Neural cell (in vitro differentiated cells): ENCODE data around the gene GSDME. TPM values are rescaled to one million over a fixed set of nuclear protein-coding genes. Genes with fewer than 3 reads are reported as not detected.

Experiments used
- H2AFZ ChIP-seq: fragments of 200-600, 300-800 bp; sonication (generic), shearing (Covaris generic); 2 replicates; pipeline ENCODE4 v1.6.0; 2014; ENCODE audit warnings: low read depth, mild to moderate bottlenecking, antibody characterized with exemption, low read length, moderate library complexity
- H3F3A ChIP-seq: fragments of 200-600 bp; shearing (Covaris generic); 2 replicates; pipeline ENCODE4 v1.6.1; 2016; ENCODE audit warnings: mild to moderate bottlenecking, moderate library complexity, mixed read lengths, antibody characterized with exemption, low read length; ENCODE audit not compliant: insufficient read depth, poor library complexity, severe bottlenecking
- H3K27ac ChIP-seq: fragments of 200-600, 300-800 bp; sonication (generic), shearing (Covaris generic); 2 replicates; pipeline ENCODE4 v1.5.1; 2014; ENCODE audit warnings: mild to moderate bottlenecking, low read length, moderate library complexity
- H3K27me3 ChIP-seq: fragments of 300-800, 200-600 bp; sonication (generic), shearing (Covaris generic); 2 replicates; pipeline ENCODE4 v1.6.0; 2014; ENCODE audit warnings: mild to moderate bottlenecking, low read depth, low read length, moderate library complexity; ENCODE audit not compliant: insufficient read depth
- H3K36me3 ChIP-seq: fragments of 300-800, 200-600 bp; sonication (generic), shearing (Covaris generic); 2 replicates; pipeline ENCODE4 v1.5.1; 2014; ENCODE audit warnings: mild to moderate bottlenecking, antibody characterized with exemption, low read length, moderate library complexity; ENCODE audit not compliant: insufficient read depth
- H3K4me2 ChIP-seq: fragments of 300-800, 200-600 bp; sonication (generic), shearing (Covaris generic); 2 replicates; pipeline ENCODE4 v1.6.0; 2014; ENCODE audit warnings: mild to moderate bottlenecking, low read length
- H3K4me3 ChIP-seq: fragments of 300-800, 200-600 bp; sonication (generic), shearing (Covaris generic); 2 replicates; pipeline ENCODE4 v1.5.1; 2014; ENCODE audit warnings: mild to moderate bottlenecking, low read length, moderate library complexity
- H3K79me2 ChIP-seq: fragments of 200-600 bp; shearing (Covaris generic); replicated peaks from 2 replicates; pipeline ENCODE4 v1.6.0; 2014; ENCODE audit warnings: mild to moderate bottlenecking, low read length, moderate library complexity; ENCODE audit not compliant: insufficient read depth
- H3K9ac ChIP-seq: fragments of 300-800, 200-600 bp; sonication (generic), shearing (Covaris generic); 2 replicates; pipeline ENCODE4 v1.6.1; 2016; ENCODE audit warnings: mild to moderate bottlenecking, low read length, mixed read lengths
- H3K9me2 ChIP-seq: fragments of 200-600 bp; shearing (Covaris generic); 2 replicates; pipeline ENCODE4 v1.6.1; 2016; ENCODE audit warnings: mild to moderate bottlenecking, low read length, mixed read lengths; ENCODE audit not compliant: insufficient read depth
- H3K9me3 ChIP-seq: fragments of 200-600, 300-800 bp; sonication (generic), shearing (Covaris generic); 2 replicates; pipeline ENCODE4 v1.6.1; 2016; ENCODE audit warnings: mild to moderate bottlenecking, mixed run types, low read length, moderate library complexity, mixed read lengths
- H4K20me1 ChIP-seq: fragments of 200-600 bp; shearing (Covaris generic); 2 replicates; pipeline ENCODE4 v1.6.1; 2016; ENCODE audit warnings: mild to moderate bottlenecking, mixed run types; ENCODE audit not compliant: insufficient read depth
- CTCF ChIP-seq: fragments of 450-650 bp; IDR thresholded peaks from 2 replicates; pipeline ENCODE4 v1.5.1; 2014; ENCODE audit warnings: antibody characterized with exemption, mild to moderate bottlenecking, moderate library complexity; ENCODE audit not compliant: poor library complexity, severe bottlenecking
- EP300 ChIP-seq: fragments of 450-650 bp; conservative IDR thresholded peaks from 2 replicates; pipeline ENCODE4 v1.6.1; 2014; ENCODE audit warnings: antibody characterized with exemption, mild to moderate bottlenecking, moderate library complexity; ENCODE audit not compliant: poor library complexity, severe bottlenecking
- EZH2 ChIP-seq: fragments of 200-600, 300-800 bp; shearing (Covaris generic), sonication (generic); IDR thresholded peaks from 2 replicates; pipeline ENCODE4 v1.6.1; 2014; ENCODE audit warnings: antibody characterized with exemption, low read length, borderline replicate concordance, mild to moderate bottlenecking; ENCODE audit not compliant: insufficient read depth, poor library complexity, severe bottlenecking
- MXI1 ChIP-seq: fragments of 450-650 bp; conservative IDR thresholded peaks from 2 replicates; pipeline ENCODE4 v1.6.1; 2014; ENCODE audit warnings: antibody characterized with exemption, mild to moderate bottlenecking; ENCODE audit not compliant: poor library complexity, severe bottlenecking
- POLR2AphosphoS5 ChIP-seq: IDR thresholded peaks from 2 replicates; pipeline ENCODE4 v1.6.1; 2012
- RAD21 ChIP-seq: fragments of 450-650 bp; conservative IDR thresholded peaks from 2 replicates; pipeline ENCODE4 v1.6.1; 2014; ENCODE audit warnings: antibody characterized with exemption, mild to moderate bottlenecking, moderate library complexity
- REST ChIP-seq: IDR thresholded peaks from 2 replicates; pipeline ENCODE4 v1.6.1; 2012; ENCODE audit warnings: borderline replicate concordance
- SMC3 ChIP-seq: fragments of 450-650 bp; conservative IDR thresholded peaks from 2 replicates; pipeline ENCODE4 v1.6.1; 2014; ENCODE audit warnings: antibody characterized with exemption, mild to moderate bottlenecking, moderate library complexity; ENCODE audit not compliant: poor library complexity
- TAF1 ChIP-seq: IDR thresholded peaks from 2 replicates; pipeline ENCODE4 v1.6.1; 2012; ENCODE audit warnings: low read depth
- polyA plus RNA-seq: library from polyadenylated mRNA; depleted of rRNA; stranded (reverse); fragments of >200 nt; gene quantifications from 2 replicates; pipeline ENCODE4 v1.2.3, GENCODE V29; 2014

Gene GSDME
- polyA plus RNA-seq, 1 donor from 2014 or later = 42.9 TPM

DNA sequence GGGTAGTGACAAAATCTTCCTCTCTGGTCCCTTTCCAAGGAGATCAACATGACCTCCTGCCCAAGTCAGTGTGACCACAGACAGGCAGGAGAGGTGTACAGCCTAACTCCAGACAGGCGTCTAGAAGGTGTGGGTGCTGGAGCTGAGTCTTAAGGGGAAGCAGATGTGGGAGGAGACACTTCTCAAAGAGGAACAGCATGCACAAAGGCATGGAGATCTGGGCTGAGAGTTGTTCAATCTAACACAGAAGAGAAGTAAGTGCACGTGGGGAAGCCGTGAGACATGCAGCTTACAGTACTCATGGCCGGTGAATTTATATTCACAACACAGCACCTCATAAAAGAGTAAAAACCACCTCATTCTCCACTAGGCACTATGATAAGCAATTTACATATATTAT lies 23.8 kb upstream of the GSDME start:
- Histone ChIP-seq H3K79me2 (no peaks in the 10 kb centered on the region), H3K9me3 (no peaks in the 10 kb centered on the region), H4K20me1 (no peaks in the 10 kb centered on the region), H3K27me3 (no peaks in the 10 kb centered on the region), H3K9ac (no peak overlapping the region), H3K36me3 (no peaks in the 10 kb centered on the region), H3K4me3 (no peak overlapping the region), H3K27ac (no peak overlapping the region), H2AFZ (no peak overlapping the region), H3K4me2 (no peak overlapping the region), H3K9me2 (no peaks in the 10 kb centered on the region), H3F3A (no peaks in the 10 kb centered on the region)
- no peak for TF ChIP-seq TAF1
- TF ChIP-seq POLR2AphosphoS5 = no peak
- no peak for TF ChIP-seq MXI1
- no peak for TF ChIP-seq REST
- no peak for TF ChIP-seq RAD21
- no peak for TF ChIP-seq EP300
- TF ChIP-seq EZH2 = no peak
- TF ChIP-seq CTCF = no peak
- TF ChIP-seq SMC3 = no peak

DNA sequence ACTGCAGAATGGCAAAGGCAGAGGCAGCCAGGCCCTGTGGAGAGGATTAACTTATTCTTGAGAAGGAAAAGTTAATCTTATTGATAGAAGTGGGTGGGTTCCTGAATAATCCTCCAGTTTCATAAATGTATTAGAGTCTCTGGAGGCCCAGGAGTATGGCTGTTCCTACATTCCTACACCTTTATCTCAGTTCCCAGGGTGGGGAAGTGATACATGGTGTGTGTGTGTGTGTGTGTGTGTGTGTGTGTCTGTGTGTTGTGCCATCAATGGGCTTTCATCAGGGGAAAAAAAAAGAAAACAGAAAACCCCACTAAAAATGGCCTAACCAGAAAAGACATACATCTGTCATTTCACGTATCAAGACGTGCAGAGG lies 22.0 kb upstream of the GSDME start:
- Histone ChIP-seq H3K27ac (no peak overlapping the region), H3K9me3 (no peaks in the 10 kb centered on the region), H3K36me3 (no peaks in the 10 kb centered on the region), H2AFZ (no peak overlapping the region), H3K9ac (no peak overlapping the region), H3K4me3 (no peak overlapping the region), H3K27me3 (no peaks in the 10 kb centered on the region), H3K4me2 (no peak overlapping the region), H3F3A (no peaks in the 10 kb centered on the region), H4K20me1 (no peaks in the 10 kb centered on the region), H3K79me2 (no peaks in the 10 kb centered on the region), H3K9me2 (no peaks in the 10 kb centered on the region)
- TF ChIP-seq POLR2AphosphoS5 (no peak), EZH2 (no peak), SMC3 (no peak), CTCF (no peak), MXI1 (no peak), TAF1 (no peak), REST (no peak), RAD21 (no peak), EP300 (no peak)
